Stimulated activated CD4-positive, alpha-beta T cell treated with anti-CD3 and anti-CD28 coated beads, Interleukin-4, amount 100 ng/mL, for 48 hours (primary cell): Measurements from ENCODE around the gene ARMC8.
A peak's percentile ranks its signal among the peaks of the same experiment; 100 is the strongest.

Experiments used
- DNase-seq, 2 donors: peaks; one replicate each; pipeline ENCODE4 v3.0.0-alpha.2; 2020; ENCODE audit warnings: low read depth in 2 of 2

The ARMC8 gene

DNA sequence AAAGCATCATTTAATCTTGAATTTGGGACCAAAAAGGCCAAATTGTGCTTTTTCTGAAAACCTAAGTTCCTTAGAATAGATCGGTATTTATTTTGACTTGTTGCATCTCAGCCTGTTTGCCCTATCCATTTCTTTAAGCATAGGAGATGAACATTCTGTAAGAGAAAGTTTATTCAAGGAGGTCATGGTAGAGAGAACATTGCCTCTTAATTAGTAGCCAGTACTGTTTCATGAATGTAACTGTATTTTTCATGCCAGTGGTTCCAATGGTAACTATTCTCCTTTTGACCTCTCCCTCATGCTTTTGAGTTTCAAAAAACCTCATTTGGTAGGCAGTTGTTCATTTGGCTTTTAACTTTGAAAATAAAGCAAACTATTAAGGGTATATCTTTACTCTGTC is 55.4 kb downstream of the ARMC8 start:
- no peak for DNase-seq

DNA sequence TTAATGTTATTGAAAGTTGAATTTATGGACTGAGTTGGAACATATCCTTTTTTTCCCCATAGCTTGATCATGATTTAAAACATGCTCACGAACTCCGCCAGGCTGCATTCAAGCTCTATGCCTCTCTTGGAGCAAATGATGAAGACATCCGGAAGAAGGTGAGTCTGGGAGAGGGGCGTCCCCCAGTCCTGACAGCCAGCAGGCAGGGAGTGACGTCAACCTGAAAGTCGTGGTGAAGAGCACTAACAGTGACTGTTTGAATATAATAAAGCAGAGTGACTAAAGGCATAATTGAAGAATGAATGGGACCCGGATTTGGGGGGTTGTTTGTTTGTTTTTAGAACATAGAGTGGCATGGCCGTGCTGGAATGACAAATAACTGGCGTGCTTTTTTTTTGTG is 57.9 kb downstream of the ARMC8 start:
- no peak for DNase-seq

GRCh38 chr3:138249636-138250035 is 62.5 kb downstream of the ARMC8 start:
- DNase-seq, result no peak

DNA sequence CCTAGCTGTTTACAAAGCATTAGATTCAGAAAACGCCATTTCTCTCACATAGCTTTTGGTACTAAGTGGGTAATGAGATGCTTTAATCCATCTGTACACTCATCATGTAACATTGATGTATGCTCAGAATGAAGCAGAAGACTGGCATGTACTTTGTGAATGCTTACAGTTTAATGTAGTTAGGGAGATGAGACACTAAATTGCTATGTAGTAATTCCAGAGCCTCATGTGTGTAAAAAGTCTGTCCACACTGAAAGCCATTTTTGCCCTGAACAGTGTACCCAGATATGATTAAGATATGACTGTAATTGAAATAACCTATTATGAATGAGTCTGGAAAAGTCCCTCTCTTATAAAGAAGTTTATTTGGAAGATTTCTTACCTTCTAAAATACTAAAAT is 66.5 kb downstream of the ARMC8 start:
- no peak for DNase-seq

DNA sequence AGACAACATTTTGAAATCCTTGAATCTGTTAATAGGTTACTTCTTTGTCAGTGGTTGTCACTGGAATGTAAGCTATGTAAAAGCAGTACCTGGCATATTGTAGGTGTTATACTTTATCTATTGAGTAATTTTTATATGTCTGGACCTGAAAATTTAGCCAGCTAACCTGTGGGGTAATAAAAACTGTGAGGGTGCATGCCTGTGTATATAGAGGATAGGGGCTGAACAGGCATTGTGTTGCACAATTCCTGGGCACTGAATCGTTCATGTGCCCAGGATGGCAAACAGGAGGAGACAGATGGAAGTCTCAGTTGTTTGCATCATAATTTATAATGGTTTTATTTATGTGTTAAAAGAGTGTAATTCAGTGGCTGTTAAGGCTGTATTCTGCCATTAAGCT is 67.1 kb downstream of the ARMC8 start:
- no peak for DNase-seq

DNA sequence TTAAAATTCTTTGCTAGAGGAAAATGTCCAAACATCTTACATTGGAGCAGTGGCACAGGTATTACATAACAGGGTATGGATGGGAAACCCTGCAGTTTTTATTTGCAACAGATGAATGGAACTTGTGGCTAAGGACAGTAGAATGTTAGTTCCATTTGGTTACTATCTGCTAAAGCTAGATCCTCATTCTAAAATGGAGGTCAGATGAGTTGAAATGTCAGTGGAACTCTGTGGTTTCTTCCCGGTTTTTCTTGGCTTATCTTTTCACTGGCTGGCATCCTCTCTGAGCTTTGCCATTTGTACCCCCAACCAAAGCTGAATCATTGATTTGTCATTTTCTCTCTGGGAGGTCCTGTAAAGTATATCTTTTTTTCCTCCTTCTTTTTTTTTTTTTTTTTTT is 68.9 kb downstream of the ARMC8 start:
- no peak for DNase-seq

GRCh38 chr3:138257986-138258385 is 70.9 kb downstream of the ARMC8 start:
- no peak for DNase-seq

DNA sequence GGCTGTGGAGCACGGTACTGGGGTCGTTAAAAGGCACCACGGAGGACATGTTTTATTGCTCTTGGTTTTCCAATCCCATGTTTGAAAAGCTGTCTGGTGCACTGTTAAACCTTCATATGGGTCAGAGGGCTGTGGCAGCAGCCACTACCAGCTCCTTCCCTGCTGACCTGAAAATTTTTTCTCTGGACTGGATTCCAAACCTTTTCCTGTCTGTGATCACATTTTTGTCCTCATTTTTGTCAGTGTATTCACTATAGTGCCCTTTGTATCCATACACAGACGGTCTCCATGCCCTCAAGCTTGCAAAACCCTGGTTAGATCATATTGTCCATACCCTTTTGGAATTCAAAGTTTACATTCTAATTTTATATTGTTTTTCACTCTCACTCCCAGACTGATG is 72.0 kb downstream of the ARMC8 start:
- DNase-seq, result no peak

DNA sequence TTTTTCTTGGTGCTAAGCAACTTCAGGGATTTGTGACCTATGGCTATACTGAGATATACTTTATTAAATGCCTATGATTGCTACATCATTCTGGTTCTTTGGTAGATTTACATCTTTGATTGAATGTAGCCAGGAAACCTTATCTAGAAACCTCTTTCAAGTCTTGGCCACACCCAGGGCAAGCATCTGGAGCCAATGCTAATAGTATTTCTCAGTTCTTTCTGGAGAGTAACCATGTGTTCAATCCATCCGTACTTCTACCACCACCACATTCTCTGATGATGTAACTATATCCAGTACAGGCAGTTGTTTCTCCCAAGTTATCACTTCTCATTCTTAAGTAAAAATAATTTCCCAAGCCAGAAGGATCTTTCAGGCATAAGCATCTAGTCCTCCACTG is 73.5 kb downstream of the ARMC8 start:
- no peak for DNase-seq

DNA sequence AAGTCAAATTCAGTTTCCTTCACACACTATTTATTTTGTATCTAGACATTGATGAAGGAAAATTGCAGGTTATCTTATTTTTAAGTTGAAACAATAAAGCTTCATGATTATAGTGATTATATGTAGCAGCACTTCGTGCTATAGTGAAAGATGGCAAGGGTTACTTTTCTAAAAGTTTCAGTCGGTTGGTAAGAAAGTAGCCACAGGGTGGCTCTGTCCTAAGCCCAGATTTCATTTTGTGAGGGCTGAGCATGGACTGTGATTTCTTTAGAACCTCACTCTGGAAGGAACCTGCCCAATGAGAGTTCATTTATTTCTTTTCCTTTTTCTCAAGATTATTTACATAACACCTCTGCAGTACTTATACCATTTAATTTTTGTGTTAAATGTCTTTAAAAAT is 76.0 kb downstream of the ARMC8 start:
- DNase-seq, result no peak

GRCh38 chr3:138265745-138266144 is 78.6 kb downstream of the ARMC8 start:
- DNase-seq, result no peak

GRCh38 chr3:138267083-138267482 is 80.0 kb downstream of the ARMC8 start:
- no peak for DNase-seq

DNA sequence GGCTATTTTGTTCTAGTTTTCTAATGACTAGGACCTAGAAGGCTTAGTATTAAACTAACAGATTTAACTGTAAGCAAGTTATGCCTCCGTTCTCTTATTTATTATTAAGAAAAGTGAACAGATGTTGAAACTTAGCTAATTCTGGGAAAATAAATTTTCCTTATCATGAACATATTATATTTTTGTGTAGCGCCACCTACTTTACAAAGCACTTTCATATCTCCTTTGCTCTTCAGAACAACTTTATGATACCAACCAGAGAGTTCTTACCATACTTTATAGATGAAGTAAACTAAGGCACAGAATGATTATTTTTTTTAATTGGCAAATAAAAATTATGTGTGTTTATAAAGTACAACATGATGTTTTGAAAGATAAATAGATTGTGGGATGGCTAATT is 83.1 kb downstream of the ARMC8 start:
- no peak for DNase-seq

- no peak for DNase-seq
Measured at GRCh38 chr3:138271189-138271794, 84.2 kb downstream of the ARMC8 start.

- no peak for DNase-seq
Measured at GRCh38 chr3:138281561-138281960, 94.5 kb downstream of the ARMC8 start.

- no peak for DNase-seq
Measured at GRCh38 chr3:138282836-138283235, 95.7 kb downstream of the ARMC8 start.

DNA sequence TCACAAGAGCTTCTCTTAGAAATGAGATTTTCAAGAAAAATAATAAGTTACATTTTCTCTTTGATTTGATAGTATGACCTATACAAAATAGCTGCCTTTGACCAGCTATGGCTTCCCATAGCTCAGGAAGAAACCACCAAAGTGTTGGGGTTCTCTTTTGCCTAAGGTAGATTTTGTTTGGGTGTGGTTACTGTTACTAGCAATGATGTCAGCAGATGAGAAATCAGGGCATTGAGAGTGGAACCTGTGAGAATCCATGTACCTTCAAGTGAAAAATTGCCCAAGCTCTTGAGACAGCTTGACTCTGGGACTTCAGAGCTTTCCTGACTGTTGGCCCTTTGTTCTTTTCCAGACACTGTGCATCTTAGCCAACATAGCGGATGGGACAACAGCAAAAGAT is 97.0 kb downstream of the ARMC8 start:
- no peak for DNase-seq

GRCh38 chr3:138284957-138285477 is 97.9 kb downstream of the ARMC8 start:
- DNase-seq, result no peak

DNA sequence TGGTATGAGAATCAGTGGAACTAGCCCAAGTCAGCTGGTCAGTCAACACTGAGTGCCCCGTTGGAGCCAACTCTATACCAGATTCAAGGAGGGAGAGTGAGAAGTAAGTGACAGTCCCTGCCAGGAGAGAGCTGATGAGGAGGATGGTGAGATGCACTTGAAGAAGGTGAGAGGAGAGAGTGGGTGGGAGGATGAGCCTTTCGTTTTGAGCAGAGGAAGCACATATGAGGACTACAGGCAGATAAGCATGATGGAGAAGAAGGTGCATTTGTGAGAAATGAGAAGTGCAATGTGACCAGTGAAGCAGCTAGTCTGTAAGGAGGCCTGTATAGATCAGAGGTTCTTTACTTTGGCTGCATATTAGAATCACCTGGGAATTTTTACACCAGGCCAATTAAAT is 102.2 kb downstream of the ARMC8 start:
- no peak for DNase-seq

DNA sequence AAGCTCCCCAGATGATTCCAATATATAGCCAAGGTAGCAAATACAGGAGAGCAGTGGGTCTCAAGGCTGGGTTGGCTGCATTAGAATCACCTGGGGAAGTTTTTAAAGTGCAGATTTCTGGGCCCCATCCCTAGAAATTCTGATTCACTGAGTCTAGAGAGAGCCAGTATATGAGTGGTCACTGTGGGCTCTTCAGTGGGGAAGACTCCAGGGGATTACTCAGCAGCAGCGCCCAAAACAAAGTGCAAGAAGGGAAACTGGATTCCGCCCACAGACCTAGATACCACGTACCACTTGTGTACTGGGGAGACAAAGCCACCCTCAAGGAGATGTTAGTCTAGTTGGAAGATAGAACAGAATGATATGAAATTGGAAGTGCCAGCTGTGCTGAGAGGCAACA is 102.6 kb downstream of the ARMC8 start:
- DNase-seq, result peak in 1 of 2 donors; percentile 10

DNA sequence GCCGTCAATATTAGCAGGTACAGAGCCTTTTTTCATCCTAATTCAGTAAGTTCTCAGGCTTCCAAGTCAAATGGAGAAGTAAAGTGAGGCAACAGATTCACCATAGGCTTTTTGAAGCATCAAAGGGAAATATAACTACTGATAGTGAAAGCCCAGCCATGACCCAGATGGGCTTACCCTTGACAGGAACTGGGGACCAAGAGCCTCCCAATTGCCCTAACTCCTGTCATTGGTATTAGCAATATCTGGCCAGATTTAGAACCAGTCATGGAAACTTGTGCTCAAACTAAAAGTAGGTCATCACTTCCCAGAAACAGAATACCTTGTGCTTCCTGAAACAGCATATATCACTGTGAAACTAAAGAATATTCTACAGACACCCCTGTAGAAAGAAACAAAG is 109.5 kb downstream of the ARMC8 start:
- peak in 1 of 2 donors; percentile 23 for DNase-seq

- DNase-seq, result peak in 1 of 2 donors; percentile 7
Measured at GRCh38 chr3:138297059-138297607, 110.0 kb downstream of the ARMC8 start.

DNA sequence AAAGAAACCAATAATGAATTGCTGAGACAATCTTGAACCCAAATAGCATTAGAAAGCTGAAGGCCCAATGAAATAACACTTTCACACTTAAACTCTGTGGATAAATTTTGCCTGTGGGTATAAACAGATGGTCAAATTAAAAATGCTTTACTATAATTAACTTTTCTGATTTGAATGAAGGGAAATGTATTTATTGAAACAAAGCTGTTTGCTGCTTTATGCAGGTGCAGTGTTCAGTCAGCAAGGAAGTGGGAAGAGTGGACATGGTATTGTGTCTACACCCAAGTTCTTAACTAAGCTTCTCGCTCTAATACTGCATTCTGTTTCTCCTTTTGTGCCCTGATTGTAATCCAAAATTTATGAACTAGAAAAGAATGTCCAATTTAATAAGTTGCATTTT is 110.8 kb downstream of the ARMC8 start:
- DNase-seq, result no peak

GRCh38 chr3:138300647-138301046 is 113.5 kb downstream of the ARMC8 start:
- DNase-seq, result no peak
